Measurements from ENCODE around the gene RPL41. TPM values are rescaled to one million over a fixed set of nuclear protein-coding genes. Genes with fewer than 3 reads are reported as not detected.

The RPL41 gene
- total and polyA plus RNA-seq, 10 of the 15 experiments (the other 5 are each of a cell fraction or from before 2014, with no cell fraction given), result 4,144 to 19,112 (median 8,004) TPM

GRCh38 chr12:56086096-56086495 lies 30.3 kb upstream of the RPL41 start:
- intact Hi-C loops (cut with micrococcal nuclease; ENCODE audit: unreplicated experiment) (no loop called here), in situ Hi-C loops (cut with MboI) (no loop called here)
- CTCF ChIA-PET, result interaction anchor here (0.5 to 2.0 kb wide), 6 partner anchors 18 to 104 kb away, joined by 3 to 6 read pairs (median 4); partner anchors contain the start of gene SMARCC2
- ATAC-seq (no peak), FAIRE-seq (no peak), DNase-seq (ENCODE audit: low read depth, low spot score) (no peak)
- Histone ChIP-seq H3K27ac (ENCODE audit: control insufficient read depth, insufficient read depth) (no peak overlapping the region), H3K4me2 (ENCODE audit: control insufficient read depth, insufficient read depth) (no peak overlapping the region), H3K9ac (ENCODE audit: control insufficient read depth, insufficient read depth, low read length) (no peak overlapping the region), H2AFZ (ENCODE audit: control insufficient read depth, low read depth, low read length) (no peak overlapping the region), H3K79me2 (ENCODE audit: control insufficient read depth, insufficient read depth, low read length) (no peaks in the 10 kb centered on the region), H4K20me1 (ENCODE audit: control insufficient read depth, insufficient read depth) (no peaks in the 10 kb centered on the region), H3K36me3 (ENCODE audit: control insufficient read depth in 2 of 2, insufficient read depth in 2 of 2, low read length in 1 of 2) (no peaks in the 10 kb centered on the region), H3K4me3 (no peak overlapping the region), H3K9me3 (replicated peaks; ENCODE audit: control insufficient read depth, insufficient read depth, low read length) (no peaks in the 10 kb centered on the region), H3K27me3 (replicated peaks in 1 of 2; ENCODE audit: control insufficient read depth in 2 of 2, insufficient read depth in 2 of 2, low read length in 1 of 2) (peaks cover 3 to 4% of the 10 kb centered on the region in 2 experiments; a peak in 3 of 4 replicates), H3K4me1 (ENCODE audit: control insufficient read depth, insufficient read depth, low read length) (no peaks in the 10 kb centered on the region)
- SMC1A ChIA-PET (ENCODE audit: uncharacterized antibody, unreplicated experiment), result no interaction called here
- POLR2A ChIA-PET, result interaction anchor here (0.9 kb wide), 1 partner anchor 352 kb away, joined by 3 read pairs; no protein-coding TSS in a partner anchor
- 81% methylated on average over 3 of the region's 3 CpGs for WGBS (ENCODE audit: insufficient coverage, insufficient replicate concordance, low lambda C conversion rate, missing lambda C conversion rate)
- no TSS peak for BruUV-seq (replicated peaks)
- no peak for TF ChIP-seq SUPT20H (IDR thresholded peaks at IDR 0.05; ENCODE audit: borderline replicate concordance, control insufficient read depth, low read depth, low read length)
- no peak for TF ChIP-seq BCL3 (IDR thresholded peaks at IDR 0.05; ENCODE audit: borderline replicate concordance, insufficient read depth, low read depth, low read length, poor library complexity, severe bottlenecking)
- no peak for TF ChIP-seq MXI1 (IDR thresholded peaks at IDR 0.05; ENCODE audit: low read depth, low read length)
- TF ChIP-seq, protein P1, sequence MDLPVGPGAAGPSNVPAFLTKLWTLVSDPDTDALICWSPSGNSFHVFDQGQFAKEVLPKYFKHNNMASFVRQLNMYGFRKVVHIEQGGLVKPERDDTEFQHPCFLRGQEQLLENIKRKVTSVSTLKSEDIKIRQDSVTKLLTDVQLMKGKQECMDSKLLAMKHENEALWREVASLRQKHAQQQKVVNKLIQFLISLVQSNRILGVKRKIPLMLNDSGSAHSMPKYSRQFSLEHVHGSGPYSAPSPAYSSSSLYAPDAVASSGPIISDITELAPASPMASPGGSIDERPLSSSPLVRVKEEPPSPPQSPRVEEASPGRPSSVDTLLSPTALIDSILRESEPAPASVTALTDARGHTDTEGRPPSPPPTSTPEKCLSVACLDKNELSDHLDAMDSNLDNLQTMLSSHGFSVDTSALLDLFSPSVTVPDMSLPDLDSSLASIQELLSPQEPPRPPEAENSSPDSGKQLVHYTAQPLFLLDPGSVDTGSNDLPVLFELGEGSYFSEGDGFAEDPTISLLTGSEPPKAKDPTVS (IDR thresholded peaks at IDR 0.05; ENCODE audit: low read depth, low read length), result no peak
- no peak for TF ChIP-seq ZBED1 (IDR thresholded peaks at IDR 0.05; ENCODE audit: borderline replicate concordance)
- TF ChIP-seq, protein P2, sequence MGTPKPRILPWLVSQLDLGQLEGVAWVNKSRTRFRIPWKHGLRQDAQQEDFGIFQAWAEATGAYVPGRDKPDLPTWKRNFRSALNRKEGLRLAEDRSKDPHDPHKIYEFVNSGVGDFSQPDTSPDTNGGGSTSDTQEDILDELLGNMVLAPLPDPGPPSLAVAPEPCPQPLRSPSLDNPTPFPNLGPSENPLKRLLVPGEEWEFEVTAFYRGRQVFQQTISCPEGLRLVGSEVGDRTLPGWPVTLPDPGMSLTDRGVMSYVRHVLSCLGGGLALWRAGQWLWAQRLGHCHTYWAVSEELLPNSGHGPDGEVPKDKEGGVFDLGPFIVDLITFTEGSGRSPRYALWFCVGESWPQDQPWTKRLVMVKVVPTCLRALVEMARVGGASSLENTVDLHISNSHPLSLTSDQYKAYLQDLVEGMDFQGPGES (IDR thresholded peaks at IDR 0.05), result no peak
- TF ChIP-seq TCF7 (IDR thresholded peaks at IDR 0.05; ENCODE audit: borderline replicate concordance), result no peak
- TF ChIP-seq CBX5 (IDR thresholded peaks at IDR 0.05; ENCODE audit: low read depth), result no peak
- no peak for TF ChIP-seq CBFB (IDR thresholded peaks at IDR 0.05; ENCODE audit: low read depth)
- TF ChIP-seq ZZZ3 (IDR thresholded peaks at IDR 0.05; ENCODE audit: control insufficient read depth, insufficient read length, low read depth), result no peak
- TF ChIP-seq, protein P3, sequence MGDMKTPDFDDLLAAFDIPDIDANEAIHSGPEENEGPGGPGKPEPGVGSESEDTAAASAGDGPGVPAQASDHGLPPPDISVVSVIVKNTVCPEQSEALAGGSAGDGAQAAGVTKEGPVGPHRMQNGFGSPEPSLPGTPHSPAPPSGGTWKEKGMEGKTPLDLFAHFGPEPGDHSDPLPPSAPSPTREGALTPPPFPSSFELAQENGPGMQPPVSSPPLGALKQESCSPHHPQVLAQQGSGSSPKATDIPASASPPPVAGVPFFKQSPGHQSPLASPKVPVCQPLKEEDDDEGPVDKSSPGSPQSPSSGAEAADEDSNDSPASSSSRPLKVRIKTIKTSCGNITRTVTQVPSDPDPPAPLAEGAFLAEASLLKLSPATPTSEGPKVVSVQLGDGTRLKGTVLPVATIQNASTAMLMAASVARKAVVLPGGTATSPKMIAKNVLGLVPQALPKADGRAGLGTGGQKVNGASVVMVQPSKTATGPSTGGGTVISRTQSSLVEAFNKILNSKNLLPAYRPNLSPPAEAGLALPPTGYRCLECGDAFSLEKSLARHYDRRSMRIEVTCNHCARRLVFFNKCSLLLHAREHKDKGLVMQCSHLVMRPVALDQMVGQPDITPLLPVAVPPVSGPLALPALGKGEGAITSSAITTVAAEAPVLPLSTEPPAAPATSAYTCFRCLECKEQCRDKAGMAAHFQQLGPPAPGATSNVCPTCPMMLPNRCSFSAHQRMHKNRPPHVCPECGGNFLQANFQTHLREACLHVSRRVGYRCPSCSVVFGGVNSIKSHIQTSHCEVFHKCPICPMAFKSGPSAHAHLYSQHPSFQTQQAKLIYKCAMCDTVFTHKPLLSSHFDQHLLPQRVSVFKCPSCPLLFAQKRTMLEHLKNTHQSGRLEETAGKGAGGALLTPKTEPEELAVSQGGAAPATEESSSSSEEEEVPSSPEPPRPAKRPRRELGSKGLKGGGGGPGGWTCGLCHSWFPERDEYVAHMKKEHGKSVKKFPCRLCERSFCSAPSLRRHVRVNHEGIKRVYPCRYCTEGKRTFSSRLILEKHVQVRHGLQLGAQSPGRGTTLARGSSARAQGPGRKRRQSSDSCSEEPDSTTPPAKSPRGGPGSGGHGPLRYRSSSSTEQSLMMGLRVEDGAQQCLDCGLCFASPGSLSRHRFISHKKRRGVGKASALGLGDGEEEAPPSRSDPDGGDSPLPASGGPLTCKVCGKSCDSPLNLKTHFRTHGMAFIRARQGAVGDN (IDR thresholded peaks at IDR 0.05), result no peak
- no peak for TF ChIP-seq RB1 (IDR thresholded peaks at IDR 0.05; ENCODE audit: borderline replicate concordance)
- RAD21 ChIA-PET (ENCODE audit: unreplicated experiment), result interaction anchor here (1.0 kb wide), 1 partner anchor 33 kb away, joined by 3 read pairs; no protein-coding TSS in a partner anchor
